IMR-90 (cell line): ENCODE results near the gene MRAP. TPM values are rescaled to one million over a fixed set of nuclear protein-coding genes. Genes with fewer than 3 reads are reported as not detected.

Experiments
- ATAC-seq: fragments of 200-7000 bp; cut with Tn5 transposase; 2 replicates; pipeline ENCODE4 v1.9.1; 2020; ENCODE audit warnings: low read depth, mild to moderate bottlenecking, moderate library complexity
- BruUV-seq: library from RNA; stranded (reverse); fragments of 400-500 nt; replicated peaks from 2 replicates; lab custom pipeline; 2021; lab: Mats Ljungman, UMichigan
- CTCF ChIA-PET: fragments of 300-600 bp; formaldehyde crosslinking; extraction: SDS; loops from one replicate; lab custom pipeline; 2021; ENCODE audit warnings: antibody characterized with exemption; lab: Yijun Ruan, JAX
- POLR2A ChIA-PET: fragments of 300-600 bp; sonication (Branson Sonifier 250); formaldehyde crosslinking; loops from one replicate; lab custom pipeline; 2022; ENCODE audit warnings: antibody characterized with exemption; ENCODE audit not compliant: unreplicated experiment; lab: Charles Lee
- DNase-seq: peaks from one replicate; pipeline ENCODE4 v3.0.0; 2013
- H2AFZ ChIP-seq: replicated peaks from 2 replicates; pipeline ENCODE3; 2013; ENCODE audit warnings: low read length, mild to moderate bottlenecking; ENCODE audit not compliant: poor library complexity
- H2AK5ac ChIP-seq: 2 replicates; pipeline ENCODE4 v1.6.1; 2013; ENCODE audit warnings: low read depth, low read length, inconsistent platforms
- H2AK9ac ChIP-seq: replicated peaks from 2 replicates; pipeline ENCODE3; 2013; ENCODE audit warnings: mild to moderate bottlenecking, low read depth, low read length, moderate library complexity; ENCODE audit not compliant: poor library complexity
- H2BK120ac ChIP-seq: 2 replicates; pipeline ENCODE4 v1.6.1; 2013; ENCODE audit warnings: low read depth, low read length, inconsistent platforms
- H2BK15ac ChIP-seq: 3 replicates; pipeline ENCODE4 v1.6.1; 2013; ENCODE audit warnings: low read depth, low read length, inconsistent platforms
- H2BK20ac ChIP-seq: 2 replicates; pipeline ENCODE4 v1.6.1; 2013; ENCODE audit warnings: low read depth, mild to moderate bottlenecking, inconsistent platforms, low read length, moderate library complexity
- H2BK5ac ChIP-seq: 2 replicates; pipeline ENCODE4 v1.6.1; 2013; ENCODE audit warnings: mild to moderate bottlenecking, low read depth, low read length, inconsistent platforms; ENCODE audit not compliant: poor library complexity, severe bottlenecking
- H3K14ac ChIP-seq: replicated peaks from 2 replicates; pipeline ENCODE4 v1.6.1; 2013; ENCODE audit warnings: low read depth, low read length, inconsistent platforms
- H3K18ac ChIP-seq: 2 replicates; pipeline ENCODE4 v1.6.1; 2013; ENCODE audit warnings: low read depth, low read length, control low read depth
- H3K23ac ChIP-seq: 2 replicates; pipeline ENCODE4 v1.6.1; 2013; ENCODE audit warnings: low read depth, low read length, inconsistent platforms
- H3K27ac ChIP-seq: 2 replicates; pipeline ENCODE4 v1.5.1; 2013; ENCODE audit warnings: mild to moderate bottlenecking, control low read depth, low read length; ENCODE audit not compliant: insufficient read depth
- H3K27me3 ChIP-seq: 2 replicates; pipeline ENCODE4 v1.6.1; 2013; ENCODE audit warnings: low read length; ENCODE audit not compliant: control insufficient read depth, insufficient read depth
- H3K36me3 ChIP-seq: 2 replicates; pipeline ENCODE4 v1.6.1; 2013; ENCODE audit warnings: low read length, mixed read lengths; ENCODE audit not compliant: control insufficient read depth, insufficient read depth
- H3K4ac ChIP-seq: 2 replicates; pipeline ENCODE4 v1.6.1; 2013; ENCODE audit warnings: low read depth, low read length, inconsistent platforms
- H3K4me1 ChIP-seq: 2 replicates; pipeline ENCODE4 v1.6.1; 2013; ENCODE audit warnings: low read length, mixed read lengths; ENCODE audit not compliant: control insufficient read depth, insufficient read depth
- H3K4me2 ChIP-seq: 2 replicates; pipeline ENCODE4 v1.6.1; 2013; ENCODE audit warnings: low read depth, mild to moderate bottlenecking, control low read depth, low read length, moderate library complexity
- H3K4me3 ChIP-seq: 2 replicates; pipeline ENCODE4 v1.5.1; 2013; ENCODE audit warnings: low read depth, mild to moderate bottlenecking, control low read depth, low read length, moderate library complexity; ENCODE audit not compliant: insufficient read depth
- H3K56ac ChIP-seq: 2 replicates; pipeline ENCODE4 v1.6.1; 2013; ENCODE audit warnings: low read length, inconsistent platforms; ENCODE audit not compliant: insufficient read depth; ENCODE audit errors: extremely low read depth
- H3K79me1 ChIP-seq, 2 experiments: 2 replicates each; pipeline ENCODE4 v1.6.1; 2013; ENCODE audit warnings: low read length in 2 of 2, inconsistent platforms in 1 of 2, low read depth in 1 of 2
- H3K9ac ChIP-seq: 2 replicates; pipeline ENCODE4 v1.6.1; 2013; ENCODE audit warnings: low read depth, low read length, control low read depth
- H3K9me1 ChIP-seq: 2 replicates; pipeline ENCODE4 v1.6.1; 2013; ENCODE audit warnings: low read length, inconsistent platforms; ENCODE audit not compliant: insufficient read depth
- H3K9me3 ChIP-seq: 2 replicates; pipeline ENCODE4 v1.6.1; 2013; ENCODE audit warnings: low read length; ENCODE audit not compliant: control insufficient read depth, insufficient read depth
- H4K20me1 ChIP-seq: 2 replicates; pipeline ENCODE4 v1.6.1; 2013; ENCODE audit warnings: low read length, inconsistent platforms; ENCODE audit not compliant: insufficient read depth
- H4K5ac ChIP-seq: 2 replicates; pipeline ENCODE4 v1.6.1; 2013; ENCODE audit warnings: mild to moderate bottlenecking, low read depth, low read length, control low read depth
- H4K8ac ChIP-seq, 2 experiments: 2 replicates each; pipeline ENCODE4 v1.6.1; 2013; ENCODE audit warnings: low read depth in 2 of 2, low read length in 2 of 2, control low read depth in 1 of 2, inconsistent platforms in 1 of 2
- H4K91ac ChIP-seq: 2 replicates; pipeline ENCODE4 v1.6.1; 2013; ENCODE audit warnings: low read depth, low read length, inconsistent platforms; ENCODE audit not compliant: insufficient read depth
- FOS ChIP-seq: fragments of 150-350 bp; IDR thresholded peaks from 2 replicates; pipeline ENCODE4 v1.6.1; 2016; ENCODE audit warnings: low read depth, low read length
- WGBS, 2 experiments: methylation state at CpG; one replicate each; pipeline versions ENCODE4 v1.1.5 to v1.1.7; 2013; ENCODE audit warnings: missing lambda C conversion rate in 2 of 2; ENCODE audit not compliant: insufficient read length in 1 of 2; ENCODE audit errors: extremely low coverage in 2 of 2; 5-methylcytosine and 5-hydroxymethylcytosine counted together
- dilution Hi-C: fragments of 300-500 bp; cut with HindIII; formaldehyde crosslinking; loops from one replicate; pipeline ENCODE4 v1.14.3; 2018; ENCODE audit warnings: low sequenced_read_pairs; ENCODE audit not compliant: unreplicated experiment
- in situ Hi-C: fragments of 300-500 bp; cut with MboI; formaldehyde crosslinking; loops from 3 replicates; pipeline ENCODE4 v1.14.3; 2019; ENCODE audit warnings: low sequenced_read_pairs, inconsistent platforms, mixed read lengths
- intact Hi-C: fragments of 100-400 bp; cut with micrococcal nuclease; formaldehyde crosslinking; loops from 2 replicates; pipeline ENCODE4 v1.10.0; 2022
- polyA plus RNA-seq, 3 experiments: library from polyadenylated mRNA; depleted of rRNA; stranded (reverse); fragments of >200 nt; gene quantifications; 2 replicates each; pipeline ENCODE4 v1.2.3, GENCODE V29; 2012; ENCODE audit warnings: low replicate concordance in 1 of 3
- total RNA-seq: library from RNA; depleted of rRNA; stranded (reverse); fragments of >200 nt; gene quantifications from 2 replicates; pipeline ENCODE4 v1.2.3, GENCODE V29; 2012

MRAP gene
- total and polyA plus RNA-seq, 2 of the 4 experiments (the other 2 are of a cell fraction): not detected

DNA sequence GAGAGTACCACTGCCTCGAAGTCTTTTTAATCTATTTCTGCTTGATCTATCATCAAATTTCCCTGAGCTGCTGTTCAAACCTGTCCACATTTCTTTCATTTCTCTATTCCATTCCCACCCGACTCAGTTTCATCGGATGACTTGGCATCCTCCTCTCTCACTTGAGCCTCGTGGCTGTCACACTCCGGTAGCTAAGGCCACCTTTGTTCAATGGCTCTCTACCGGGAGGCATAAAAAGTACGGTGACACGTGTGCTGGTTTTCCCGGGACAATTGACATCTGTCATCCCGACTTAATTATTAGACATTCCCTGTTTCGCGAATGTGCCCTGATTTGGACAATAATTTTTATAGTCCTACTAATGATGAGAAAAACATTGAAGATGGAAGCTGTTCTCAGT, 42.4 kb upstream of the MRAP start:
- H3K9ac ChIP-seq: no peak overlapping the region; the same call in 1 of the 2 replicates
- H3K4me3 ChIP-seq: no peak overlapping the region
- 83% methylated on average over 5 of the region's 12 CpGs; no CpG with 5 or more reads in 1 of the 2 experiments for WGBS, 2 experiments

More for the DNA sequence above, 42.4 kb upstream of the MRAP start:
- Histone ChIP-seq H3K14ac (no peak overlapping the region), H2AK9ac (no peak overlapping the region), H3K4ac (peak overlapping the region; percentile 71), H2BK5ac (no peak overlapping the region), H3K9me3 (no peaks in the 10 kb centered on the region), H4K8ac (no peak overlapping the region), H4K5ac (no peak overlapping the region; the same call in 1 of the 2 replicates), H2BK15ac (peak overlapping the region; percentile 27; the same call in 2 of the 3 replicates), H3K79me1 (no peaks in the 10 kb centered on the region), H3K23ac (no peak overlapping the region), H3K56ac (no peak overlapping the region), H4K20me1 (no peaks in the 10 kb centered on the region), H2AFZ (no peak overlapping the region), H2BK20ac (peak overlapping the region; percentile 59; the same call in 1 of the 2 replicates), H2AK5ac (no peak overlapping the region), H3K9me1 (peaks cover 5% of the 10 kb centered on the region; the same call in 1 of the 2 replicates), H3K27ac (peak overlapping the region; percentile 49; the same call in 1 of the 2 replicates), H3K18ac (peak overlapping the region; percentile 79; the same call in 1 of the 2 replicates), H3K36me3 (no peaks in the 10 kb centered on the region), H2BK120ac (peak overlapping the region; percentile 52; the same call in 1 of the 2 replicates), H3K4me2 (no peak overlapping the region; the same call in 1 of the 2 replicates), H4K91ac (peak overlapping the region; percentile 11; the same call in 1 of the 2 replicates), H3K27me3 (no peaks in the 10 kb centered on the region), H3K4me1 (peaks cover 13% of the 10 kb centered on the region)
- dilution Hi-C loops (no loop called here), intact Hi-C loops (loop anchor here (5.0 to 10.0 kb wide), 3 partner anchors 261 to 524 kb away; partner anchors contain the start of gene SCAF4), in situ Hi-C loops (no loop called here)
- no TSS peak for BruUV-seq
- DNase-seq (no peak), ATAC-seq (no peak)
- ChIA-PET POLR2A (no interaction called here), CTCF (interaction anchor here (0.6 to 2.0 kb wide), 2 partner anchors 391 to 474 kb away, joined by 7 read pairs; no protein-coding TSS in a partner anchor)
- no peak for TF ChIP-seq FOS
